ENCODE data around the gene PTRH1.
"Not testable (repeated sequence)": the region's sequence is repeated elsewhere in the genome, so short reads cannot be mapped to it uniquely, and the experiment has no call there.

PTRH1 gene, protein sequence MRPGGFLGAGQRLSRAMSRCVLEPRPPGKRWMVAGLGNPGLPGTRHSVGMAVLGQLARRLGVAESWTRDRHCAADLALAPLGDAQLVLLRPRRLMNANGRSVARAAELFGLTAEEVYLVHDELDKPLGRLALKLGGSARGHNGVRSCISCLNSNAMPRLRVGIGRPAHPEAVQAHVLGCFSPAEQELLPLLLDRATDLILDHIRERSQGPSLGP

DNA sequence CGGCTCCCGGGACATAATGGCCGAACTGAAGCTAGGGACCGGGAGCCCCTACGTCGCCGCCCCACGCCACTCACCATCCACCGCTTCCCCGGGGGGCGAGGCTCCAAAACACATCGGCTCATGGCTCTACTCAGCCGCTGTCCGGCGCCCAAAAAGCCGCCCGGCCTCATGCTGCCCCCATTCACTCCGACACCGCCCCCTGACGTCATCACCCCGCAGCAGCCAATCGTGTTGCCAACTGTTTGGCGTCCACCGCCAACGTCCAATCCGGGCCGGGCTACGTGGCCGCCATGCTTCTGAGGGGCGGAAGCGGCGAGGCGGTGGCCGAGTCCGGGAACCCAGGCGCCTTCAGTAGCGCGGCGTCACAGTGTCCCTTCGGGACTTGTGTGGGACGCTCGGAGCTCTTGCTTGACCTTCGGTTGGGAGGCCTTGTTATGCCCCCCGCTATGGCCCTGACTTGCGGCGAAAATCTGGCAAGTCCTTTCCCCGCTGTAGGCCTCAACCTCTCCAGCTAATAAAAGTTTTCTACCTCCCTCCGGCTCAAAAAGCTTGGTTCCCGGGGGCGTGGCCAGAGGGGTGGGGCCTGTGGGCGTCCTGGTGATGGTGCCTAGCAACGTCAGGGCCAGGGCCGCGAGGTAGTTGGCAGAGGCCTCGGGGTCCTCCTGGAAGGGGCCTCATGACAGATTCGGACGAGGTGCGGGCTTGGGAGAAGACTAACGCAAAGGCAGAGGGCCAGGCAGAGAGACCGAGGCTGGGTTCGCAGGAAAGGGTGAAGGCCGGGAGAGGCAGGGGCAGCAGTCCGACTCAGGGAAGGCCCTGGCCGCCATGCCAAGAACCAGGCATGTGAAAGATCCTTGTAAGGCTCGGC is at the start of gene PTRH1, which contains the start of gene TTC16:
Gene PTRH1, minus strand, starts transcription at position 194 of the 868 bp plus-strand sequence. Its CDS starts 24 bp downstream, at position 170.
Gene TTC16, plus strand, starts transcription at position 610 of the 868 bp plus-strand sequence. Its CDS starts 67 bp downstream, at position 677.
- H3K36me3 ChIP-seq, result no peaks in the 10 kb centered on the region
- no peaks in the 10 kb centered on the region for H3K27me3 ChIP-seq
- no peaks in the 10 kb centered on the region for H3K9me3 ChIP-seq (replicated peaks in 1 of 11)
- H3K27ac ChIP-seq, result peak within 1 kb of the TSS; percentile 37 to 73 (median 63); a peak in 21 of 22 replicates
- peaks cover 0 to 39% (median 35%) of the 10 kb centered on the region in 11 experiments; a peak in 19 of 22 replicates for H4K20me1 ChIP-seq
- TF ChIP-seq Cebpa-rat (IDR thresholded peaks at IDR 0.05), result no peak
- peak within 1 kb of the TSS; percentile 74 to 93 (median 80) for H3K4me3 ChIP-seq
- peaks cover 53 to 76% (median 71%) of the 10 kb centered on the region in 10 experiments for H3K4me1 ChIP-seq
- H3K9ac ChIP-seq, result peak within 1 kb of the TSS; percentile 67 to 87 (median 80)
- H3K4me2 ChIP-seq, result peak within 1 kb of the TSS; percentile 89 to 100 (median 98)

DNA sequence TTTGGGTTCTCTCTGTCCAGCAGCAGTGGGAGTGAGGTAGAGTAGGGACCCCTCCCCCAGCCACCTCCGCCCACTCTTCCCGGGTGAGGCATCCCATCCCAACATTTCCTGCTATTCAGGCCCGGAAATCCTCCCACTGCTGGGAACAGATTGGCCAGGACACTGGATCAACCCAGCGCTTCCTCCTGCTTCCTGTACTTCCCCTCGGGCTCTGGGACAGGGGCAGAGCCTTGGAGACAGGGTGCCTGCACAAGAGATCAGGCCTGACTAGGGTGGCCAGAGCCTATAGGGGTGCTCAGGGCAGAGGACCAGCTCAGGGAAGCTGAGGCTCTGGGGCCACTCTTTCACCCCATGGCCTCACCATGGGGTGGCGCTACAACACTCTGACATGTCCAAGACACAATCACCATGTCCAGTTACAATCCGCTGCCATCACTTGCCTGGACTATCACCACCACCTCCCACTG is 48.5 kb upstream of the PTRH1 start:
- TF ChIP-seq Cebpa-rat (IDR thresholded peaks at IDR 0.05), result no peak
- Histone ChIP-seq H3K9ac (peak overlapping the region in 7 of 11 experiments; percentile 3 to 41 (median 24); a peak in 4 of 22 replicates), H3K4me1 (peaks cover 50 to 73% (median 62%) of the 10 kb centered on the region in 10 experiments), H4K20me1 (peaks cover 0 to 83% (median 9%) of the 10 kb centered on the region in 11 experiments; a peak in 9 of 22 replicates), H3K9me3 (replicated peaks in 1 of 11) (no peaks in the 10 kb centered on the region), H3K27me3 (no peaks in the 10 kb centered on the region), H3K4me2 (peak overlapping the region in 7 of 11 experiments; percentile 1 to 75 (median 42); a peak in 11 of 22 replicates), H3K4me3 (no peak overlapping the region), H3K36me3 (peaks cover 40 to 82% (median 64%) of the 10 kb centered on the region in 11 experiments), H3K27ac (peak overlapping the region in 4 of 11 experiments; percentile 6 to 44 (median 12); a peak in 6 of 22 replicates)

DNA sequence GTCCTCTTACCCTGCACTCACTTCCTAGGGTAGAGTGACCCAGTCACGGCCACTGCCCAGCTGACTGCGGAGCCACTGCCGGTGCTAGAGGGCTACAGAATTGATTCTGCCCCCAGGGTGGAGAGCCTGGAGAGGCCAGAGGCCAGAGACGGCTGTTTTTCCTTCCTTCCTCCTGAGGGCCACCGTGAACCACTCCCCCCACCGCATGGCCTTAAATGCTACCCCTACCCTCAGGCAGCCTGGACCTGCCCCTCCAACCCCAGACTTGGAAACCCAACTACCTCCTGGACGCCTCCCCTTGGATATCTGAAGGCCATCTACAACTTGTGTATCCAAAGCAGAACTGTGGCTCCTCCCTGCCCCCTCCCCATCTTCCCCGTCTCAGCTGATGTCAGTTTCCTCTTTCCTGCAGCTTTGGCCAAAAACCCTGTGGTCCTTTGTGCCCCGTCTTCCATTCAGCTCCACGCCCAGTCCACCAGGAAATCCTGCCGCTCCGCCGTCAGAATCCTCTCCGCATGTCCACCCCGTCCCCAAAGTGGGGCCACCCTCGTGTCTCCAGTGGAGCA is 46.7 kb upstream of the PTRH1 start:
- Histone ChIP-seq H3K9ac (peak overlapping the region in 6 of 11 experiments; percentile 9 to 50 (median 24); a peak in 7 of 22 replicates), H3K36me3 (peaks cover 51 to 87% (median 68%) of the 10 kb centered on the region in 11 experiments), H3K9me3 (replicated peaks in 1 of 11) (no peaks in the 10 kb centered on the region), H3K4me2 (peak overlapping the region in 9 of 11 experiments; percentile 5 to 79 (median 65); a peak in 16 of 22 replicates), H4K20me1 (peaks cover 0 to 77% (median 8%) of the 10 kb centered on the region in 11 experiments; a peak in 9 of 22 replicates), H3K4me3 (no peak overlapping the region), H3K4me1 (peaks cover 34 to 55% (median 45%) of the 10 kb centered on the region in 10 experiments), H3K27ac (peak overlapping the region in 9 of 11 experiments; percentile 10 to 65 (median 47); a peak in 15 of 22 replicates), H3K27me3 (no peaks in the 10 kb centered on the region)
- TF ChIP-seq Cebpa-rat (IDR thresholded peaks at IDR 0.05), result no peak

DNA sequence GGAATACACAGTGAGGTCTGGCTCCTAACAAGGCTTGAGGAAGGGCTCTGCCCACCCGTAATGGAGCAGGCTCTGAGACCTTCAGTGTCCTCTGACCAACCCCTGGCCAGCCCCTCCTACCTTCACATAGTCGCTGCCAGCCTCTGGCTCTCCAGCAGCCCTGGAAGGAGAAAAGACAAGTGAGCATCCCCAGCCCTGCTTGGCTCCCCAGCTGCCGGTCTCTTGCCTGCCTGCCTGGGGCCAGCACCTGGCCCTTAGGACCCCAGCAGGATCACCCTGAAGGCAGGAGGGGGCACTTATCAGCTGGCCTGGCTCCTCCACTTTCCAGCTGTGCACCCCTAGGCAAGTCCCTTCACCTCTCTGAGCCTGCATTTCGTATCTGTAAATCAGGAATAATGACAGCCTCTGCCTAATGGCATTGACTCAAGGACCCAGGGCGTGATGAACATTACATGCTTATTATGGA is 46.1 kb upstream of the PTRH1 start:
- H3K27ac ChIP-seq, result peak overlapping the region in 7 of 11 experiments; percentile 12 to 65 (median 47); a peak in 8 of 22 replicates
- no peak for TF ChIP-seq Cebpa-rat (IDR thresholded peaks at IDR 0.05)
- H3K4me1 ChIP-seq, result peaks cover 27 to 49% (median 38%) of the 10 kb centered on the region in 10 experiments
- H3K4me3 ChIP-seq, result no peak overlapping the region
- H3K36me3 ChIP-seq, result peaks cover 46 to 87% (median 63%) of the 10 kb centered on the region in 11 experiments
- peak overlapping the region in 4 of 11 experiments; percentile 5 to 26 (median 12); a peak in 2 of 22 replicates for H3K9ac ChIP-seq
- H4K20me1 ChIP-seq, result peaks cover 0 to 71% (median 4%) of the 10 kb centered on the region in 11 experiments; a peak in 8 of 22 replicates
- H3K4me2 ChIP-seq, result peak overlapping the region in 5 of 11 experiments; percentile 65 to 79 (median 75); a peak in 9 of 22 replicates
- H3K9me3 ChIP-seq (replicated peaks in 1 of 11), result no peaks in the 10 kb centered on the region
- H3K27me3 ChIP-seq, result no peaks in the 10 kb centered on the region

DNA sequence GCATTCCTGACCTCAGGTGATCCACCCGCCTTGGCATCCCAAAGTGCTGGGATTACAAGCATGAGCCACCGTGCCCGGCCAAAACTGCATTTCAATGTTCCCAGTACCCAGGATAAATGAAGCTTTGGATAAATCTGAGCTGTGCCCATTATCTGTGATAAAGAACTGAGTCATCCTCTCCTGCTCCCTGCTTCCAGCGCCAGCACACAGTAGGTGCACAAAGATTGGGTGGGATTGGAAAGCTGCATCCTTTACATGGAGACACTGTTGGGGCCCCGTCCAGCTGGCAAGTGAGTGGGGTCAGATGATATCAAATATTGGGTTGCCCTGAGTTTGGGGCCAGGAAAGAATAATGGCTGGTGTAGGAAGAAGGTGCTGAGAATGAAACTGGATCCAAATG is 45.6 kb upstream of the PTRH1 start:
- Histone ChIP-seq H3K4me3 (no peak overlapping the region), H3K9me3 (replicated peaks in 1 of 11) (no peaks in the 10 kb centered on the region), H3K27me3 (no peaks in the 10 kb centered on the region), H3K27ac (peak overlapping the region in 1 of 11 experiments; percentile 51; a peak in 1 of 22 replicates), H3K4me1 (peaks cover 25 to 44% (median 35%) of the 10 kb centered on the region in 10 experiments), H3K4me2 (peak overlapping the region in 4 of 11 experiments; percentile 65 to 79 (median 75); a peak in 2 of 22 replicates), H3K36me3 (peaks cover 41 to 87% (median 63%) of the 10 kb centered on the region in 11 experiments), H4K20me1 (peaks cover 0 to 67% (median 4%) of the 10 kb centered on the region in 11 experiments; a peak in 8 of 22 replicates), H3K9ac (0 out of 22 replicates have a peak overlapping the region, but pooled peaks of 2 of the 11 experiments have one; percentile 9 to 26)
- no peak for TF ChIP-seq Cebpa-rat (IDR thresholded peaks at IDR 0.05)

- no peaks in the 10 kb centered on the region for H3K9me3 ChIP-seq (replicated peaks in 1 of 11)
- no peak overlapping the region for H3K4me3 ChIP-seq
- H3K9ac ChIP-seq, result no peak overlapping the region; a peak in 1 of 22 replicates
- H3K4me1 ChIP-seq, result peaks cover 17 to 33% (median 28%) of the 10 kb centered on the region in 10 experiments; a peak in 19 of 20 replicates
- no peaks in the 10 kb centered on the region for H3K27me3 ChIP-seq
- H3K27ac ChIP-seq, result no peak overlapping the region; a peak in 1 of 22 replicates
- no peak for TF ChIP-seq Cebpa-rat (IDR thresholded peaks at IDR 0.05)
- H4K20me1 ChIP-seq, result peaks cover 0 to 60% (median 8%) of the 10 kb centered on the region in 11 experiments; a peak in 13 of 22 replicates
- peaks cover 41 to 81% (median 67%) of the 10 kb centered on the region in 11 experiments for H3K36me3 ChIP-seq
- no peak overlapping the region for H3K4me2 ChIP-seq
Observed at GRCh38 chr9:127758843-127759242, 43.4 kb upstream of the PTRH1 start.

- H4K20me1 ChIP-seq, result peaks cover 9 to 60% (median 27%) of the 10 kb centered on the region in 11 experiments; a peak in 18 of 22 replicates
- H3K27me3 ChIP-seq; H3K4me3 ChIP-seq; H3K4me2 ChIP-seq; H3K9me3 ChIP-seq (replicated peaks in 1 of 11); H3K27ac ChIP-seq; H3K9ac ChIP-seq: not testable (repeated sequence)
- H3K4me1 ChIP-seq, result peaks cover 0 to 13% (median 7%) of the 10 kb centered on the region in 10 experiments; a peak in 14 of 20 replicates
- peaks cover 47 to 93% (median 78%) of the 10 kb centered on the region in 11 experiments for H3K36me3 ChIP-seq
Observed at GRCh38 chr9:127756776-127757175, 41.3 kb upstream of the PTRH1 start.

DNA sequence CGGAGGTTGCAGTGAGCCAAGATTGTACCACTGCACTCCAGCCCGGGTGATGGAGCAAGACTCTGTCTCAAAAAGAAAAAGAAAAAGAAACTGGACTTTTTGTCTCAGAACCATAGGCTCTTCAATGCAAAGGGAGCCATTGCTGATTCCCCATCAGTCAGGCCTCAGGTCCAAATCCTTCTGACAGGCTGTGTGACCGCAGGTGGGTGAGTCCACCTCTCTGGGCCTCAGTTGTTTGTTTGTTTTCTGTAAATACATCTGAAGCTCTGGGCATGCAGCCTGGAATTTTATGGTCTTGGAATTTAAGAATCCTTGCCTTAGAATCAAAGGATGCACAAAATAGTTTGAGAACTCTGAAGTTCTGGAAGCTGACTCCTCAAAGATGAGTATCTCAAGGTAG is 40.8 kb upstream of the PTRH1 start:
- Histone ChIP-seq H3K4me2 (no peak overlapping the region), H3K36me3 (peaks cover 47 to 93% (median 78%) of the 10 kb centered on the region in 11 experiments), H3K4me3 (no peak overlapping the region), H3K9ac (no peak overlapping the region), H3K9me3 (replicated peaks in 1 of 11) (no peaks in the 10 kb centered on the region), H3K27me3 (no peaks in the 10 kb centered on the region), H3K27ac (no peak overlapping the region), H3K4me1 (peaks cover 0 to 8% (median 2%) of the 10 kb centered on the region in 10 experiments; a peak in 8 of 20 replicates), H4K20me1 (peaks cover 14 to 60% (median 30%) of the 10 kb centered on the region in 11 experiments; a peak in 18 of 22 replicates)
- TF ChIP-seq Cebpa-rat (IDR thresholded peaks at IDR 0.05), result no peak

Data from BLaER1 treated with 17β-estradiol and CSF1 and Interleukin-3, amounts not matched to agents 10 nM and 100 nM (cell line).